AG04449 (cell line): Measurements from ENCODE around the gene OTOP1.

Source experiments
- CTCF ChIA-PET: fragments of 350-600 bp; formaldehyde crosslinking; extraction: SDS; loops from one replicate; lab custom pipeline; 2021; ENCODE audit warnings: antibody characterized with exemption; lab: Yijun Ruan, JAX
- POLR2A ChIA-PET: fragments of 400-600, 350-600 bp; formaldehyde crosslinking; extraction: SDS; loops from one replicate; lab custom pipeline; 2020; ENCODE audit warnings: antibody characterized with exemption, inconsistent platforms; lab: Yijun Ruan, JAX
- DNase-seq: peaks from one replicate; pipeline ENCODE4 v3.0.0-alpha.2; 2010; ENCODE audit warnings: low read depth, low spot score
- H3K4me3 ChIP-seq: 2 replicates; pipeline ENCODE4 v1.5.1; 2011; ENCODE audit warnings: low read depth, mild to moderate bottlenecking, control low read depth, low read length
- CTCF ChIP-seq: IDR thresholded peaks from one replicate; pipeline ENCODE4 v1.5.1; 2011; ENCODE audit warnings: mild to moderate bottlenecking, moderate library complexity, low read length, control low read depth, inconsistent platforms; ENCODE audit not compliant: insufficient read depth; ENCODE audit errors: missing control alignments

Gene OTOP1

DNA sequence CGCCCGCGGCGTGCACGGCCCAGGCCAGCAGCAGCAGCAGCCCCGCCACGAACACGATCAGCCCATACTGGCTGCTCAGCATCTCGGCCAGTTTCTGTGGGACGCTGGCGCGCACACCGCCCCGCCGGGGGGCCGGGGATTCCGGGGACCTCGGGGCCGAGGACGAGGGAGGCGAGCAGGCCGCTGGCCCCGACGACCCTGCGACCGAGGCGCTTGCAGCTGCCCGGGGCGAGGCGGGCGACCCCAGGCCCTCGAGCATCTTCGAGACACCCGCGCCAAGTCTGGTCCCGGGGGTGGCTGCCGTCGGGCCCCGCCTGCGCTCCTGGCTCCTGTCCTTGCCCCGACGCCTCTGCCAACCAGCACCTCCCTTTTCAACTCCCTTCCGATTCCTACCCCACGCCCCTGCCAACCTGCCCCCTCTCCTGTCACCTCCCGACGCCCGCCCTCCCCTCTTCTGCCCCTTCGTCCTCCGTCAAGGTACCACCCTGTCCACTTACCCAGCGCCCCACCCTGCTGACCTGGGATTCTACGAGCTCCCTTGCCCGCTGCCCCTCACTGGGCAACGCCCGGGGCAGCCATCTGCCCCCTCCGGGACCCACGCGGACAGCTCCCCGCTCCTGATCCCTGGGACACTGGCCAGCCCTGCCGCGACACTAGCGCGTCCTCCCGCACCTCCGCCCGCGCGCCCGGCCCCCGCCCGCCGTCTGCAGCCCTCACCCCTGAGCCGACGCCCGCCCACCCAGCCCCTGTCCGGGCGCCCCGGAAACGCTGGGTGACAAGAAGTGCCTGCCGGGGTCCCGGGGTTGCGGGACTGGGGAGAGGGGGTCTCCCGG, at the start of gene OTOP1:
Gene OTOP1 (minus strand): TSS at position 324 of the 833 bp plus-strand sequence. CDS start 65 bp downstream, at position 259.
- POLR2A ChIA-PET = no interaction called here
- DNase-seq = no peak
- CTCF ChIA-PET = no interaction called here

DNA sequence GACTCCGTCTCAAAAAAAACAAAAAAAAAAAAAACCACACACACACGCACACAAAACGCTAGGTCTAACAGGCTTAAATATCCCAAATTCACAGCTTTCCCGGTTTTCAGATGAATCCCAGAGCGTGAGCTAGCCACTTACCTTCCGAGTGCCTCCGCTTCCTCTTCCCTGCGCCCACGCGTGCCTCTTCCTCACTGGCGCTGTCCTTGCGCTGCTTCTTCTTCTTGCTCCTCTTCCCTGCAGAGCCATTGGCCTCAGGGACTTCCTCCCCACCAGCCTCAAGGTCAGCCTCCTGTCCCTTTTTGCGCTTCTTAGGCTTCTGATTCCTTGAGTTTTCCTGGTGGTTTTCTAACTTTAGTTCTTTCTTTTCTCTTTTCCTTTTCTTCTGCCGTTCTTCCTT, 47.5 kb upstream of the OTOP1 start:
- CTCF ChIA-PET = interaction anchor here (0.6 to 2.5 kb wide), 3 partner anchors 14 to 157 kb away, joined by 3 to 10 read pairs (median 3); no protein-coding TSS in a partner anchor
- no peak for TF ChIP-seq CTCF
- POLR2A ChIA-PET = no interaction called here
- no peak for DNase-seq
- H3K4me3 ChIP-seq = no peak overlapping the region

More for the DNA sequence above, at the start of gene OTOP1:
- TF ChIP-seq CTCF = no peak
- no peak within 1 kb of the TSS for H3K4me3 ChIP-seq

GRCh38 chr4:4271912-4272311, 45.2 kb upstream of the OTOP1 start:
- no peak overlapping the region for H3K4me3 ChIP-seq
- DNase-seq = no peak
- ChIA-PET POLR2A (no interaction called here), CTCF (interaction anchor here (0.9 kb wide), 1 partner anchor 12 kb away, joined by 5 read pairs; no protein-coding TSS in a partner anchor)
- no peak for TF ChIP-seq CTCF

GRCh38 chr4:4270529-4270928, 43.8 kb upstream of the OTOP1 start:
- ChIA-PET CTCF (interaction anchor here (1.3 to 1.5 kb wide), 2 partner anchors 11 to 161 kb away, joined by 3 to 5 read pairs; no protein-coding TSS in a partner anchor), POLR2A (no interaction called here)
- no peak for DNase-seq

GRCh38 chr4:4269856-4270255, 43.1 kb upstream of the OTOP1 start:
- no peak overlapping the region for H3K4me3 ChIP-seq
- DNase-seq = no peak
- ChIA-PET CTCF (interaction anchor here (1.3 to 1.5 kb wide), 3 partner anchors 10 to 162 kb away, joined by 3 to 5 read pairs (median 4); no protein-coding TSS in a partner anchor), POLR2A (no interaction called here)
- no peak for TF ChIP-seq CTCF

More at GRCh38 chr4:4270529-4270928, 43.8 kb upstream of the OTOP1 start:
- no peak overlapping the region for H3K4me3 ChIP-seq
- TF ChIP-seq CTCF = no peak

DNA sequence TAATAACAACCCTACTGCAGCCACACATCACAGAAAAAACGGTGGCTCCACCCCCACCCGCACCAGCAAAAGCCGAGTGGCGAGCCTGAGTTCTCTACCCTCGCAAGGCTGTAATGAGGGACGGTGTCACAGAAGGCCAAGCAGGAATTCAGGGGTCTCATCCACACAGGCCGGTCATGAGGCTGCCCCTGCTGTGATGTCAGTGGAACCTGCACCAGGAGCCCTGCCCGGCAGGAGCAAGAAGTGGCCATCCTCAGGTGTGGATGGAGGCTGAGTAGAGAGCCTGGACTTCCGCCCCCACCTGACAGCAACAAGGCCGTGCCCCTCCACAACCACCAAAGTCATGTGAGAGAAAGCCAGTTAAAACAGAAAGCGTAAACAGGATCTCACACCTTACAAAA, 42.6 kb upstream of the OTOP1 start:
- CTCF ChIA-PET = interaction anchor here (1.3 to 1.5 kb wide), 3 partner anchors 9 to 163 kb away, joined by 3 to 5 read pairs (median 4); no protein-coding TSS in a partner anchor
- no peak overlapping the region for H3K4me3 ChIP-seq
- no peak for DNase-seq
- TF ChIP-seq CTCF = no peak
- POLR2A ChIA-PET = no interaction called here
